ENCODE measurements around the gene NDE1.
A peak's percentile ranks its signal among the peaks of the same experiment; 100 is the strongest.
"Not testable (repeated sequence)": the region's sequence is repeated elsewhere in the genome, so short reads cannot be mapped to it uniquely, and the experiment has no call there.

Gene NDE1

GRCh38 chr16:15650019-15650697 is at the start of gene NDE1:
TSS of gene NDE1 (plus strand) at chr16:15650245. CDS start at chr16:15664779, 14,534 bp downstream.
- peak; percentile 92 for DNase-seq (ENCODE audit: low spot score)

- no peak for DNase-seq (ENCODE audit: low spot score)
Observed at GRCh38 chr16:15601212-15601879, 48.7 kb upstream of the NDE1 start.

- no peak for DNase-seq (ENCODE audit: low spot score)
Observed at GRCh38 chr16:15602285-15603044, 47.6 kb upstream of the NDE1 start.

GRCh38 chr16:15604460-15605440 is 45.3 kb upstream of the NDE1 start:
- DNase-seq (ENCODE audit: low spot score), result no peak

GRCh38 chr16:15605839-15606517 is 44.1 kb upstream of the NDE1 start:
- no peak for DNase-seq (ENCODE audit: low spot score)

GRCh38 chr16:15606518-15607220 is 43.4 kb upstream of the NDE1 start:
- no peak for DNase-seq (ENCODE audit: low spot score)

- DNase-seq (ENCODE audit: low spot score), result not testable (repeated sequence)
Observed at GRCh38 chr16:15607221-15607699, 42.8 kb upstream of the NDE1 start.

- no peak for DNase-seq (ENCODE audit: low spot score)
Observed at GRCh38 chr16:15607700-15608396, 42.2 kb upstream of the NDE1 start.

GRCh38 chr16:15608398-15609285 is 41.4 kb upstream of the NDE1 start:
- DNase-seq (ENCODE audit: low spot score), result no peak

GRCh38 chr16:15609286-15609649 is 40.8 kb upstream of the NDE1 start:
- DNase-seq (ENCODE audit: low spot score), result no peak

GRCh38 chr16:15610369-15610871 is 39.6 kb upstream of the NDE1 start:
- DNase-seq (ENCODE audit: low spot score), result no peak

GRCh38 chr16:15611610-15612009 is 38.4 kb upstream of the NDE1 start:
- DNase-seq (ENCODE audit: low spot score), result no peak

- DNase-seq (ENCODE audit: low spot score), result no peak
Observed at GRCh38 chr16:15613676-15614075, 36.4 kb upstream of the NDE1 start.

- DNase-seq (ENCODE audit: low spot score), result no peak
Observed at GRCh38 chr16:15616012-15616411, 34.0 kb upstream of the NDE1 start.

- no peak for DNase-seq (ENCODE audit: low spot score)
Observed at GRCh38 chr16:15616475-15617165, 33.4 kb upstream of the NDE1 start.

- no peak for DNase-seq (ENCODE audit: low spot score)
Observed at GRCh38 chr16:15617901-15618300, 32.1 kb upstream of the NDE1 start.

GRCh38 chr16:15618392-15618791 is 31.7 kb upstream of the NDE1 start:
- DNase-seq (ENCODE audit: low spot score), result no peak

- DNase-seq (ENCODE audit: low spot score), result no peak
Observed at GRCh38 chr16:15620611-15621195, 29.3 kb upstream of the NDE1 start.

Measured in left forelimb (tissue), 1 donor.